ENCODE measurements around the gene MPRIP.
"Not testable (repeated sequence)": the region's sequence is repeated elsewhere in the genome, so short reads cannot be mapped to it uniquely, and the experiment has no call there.

The MPRIP gene

DNA sequence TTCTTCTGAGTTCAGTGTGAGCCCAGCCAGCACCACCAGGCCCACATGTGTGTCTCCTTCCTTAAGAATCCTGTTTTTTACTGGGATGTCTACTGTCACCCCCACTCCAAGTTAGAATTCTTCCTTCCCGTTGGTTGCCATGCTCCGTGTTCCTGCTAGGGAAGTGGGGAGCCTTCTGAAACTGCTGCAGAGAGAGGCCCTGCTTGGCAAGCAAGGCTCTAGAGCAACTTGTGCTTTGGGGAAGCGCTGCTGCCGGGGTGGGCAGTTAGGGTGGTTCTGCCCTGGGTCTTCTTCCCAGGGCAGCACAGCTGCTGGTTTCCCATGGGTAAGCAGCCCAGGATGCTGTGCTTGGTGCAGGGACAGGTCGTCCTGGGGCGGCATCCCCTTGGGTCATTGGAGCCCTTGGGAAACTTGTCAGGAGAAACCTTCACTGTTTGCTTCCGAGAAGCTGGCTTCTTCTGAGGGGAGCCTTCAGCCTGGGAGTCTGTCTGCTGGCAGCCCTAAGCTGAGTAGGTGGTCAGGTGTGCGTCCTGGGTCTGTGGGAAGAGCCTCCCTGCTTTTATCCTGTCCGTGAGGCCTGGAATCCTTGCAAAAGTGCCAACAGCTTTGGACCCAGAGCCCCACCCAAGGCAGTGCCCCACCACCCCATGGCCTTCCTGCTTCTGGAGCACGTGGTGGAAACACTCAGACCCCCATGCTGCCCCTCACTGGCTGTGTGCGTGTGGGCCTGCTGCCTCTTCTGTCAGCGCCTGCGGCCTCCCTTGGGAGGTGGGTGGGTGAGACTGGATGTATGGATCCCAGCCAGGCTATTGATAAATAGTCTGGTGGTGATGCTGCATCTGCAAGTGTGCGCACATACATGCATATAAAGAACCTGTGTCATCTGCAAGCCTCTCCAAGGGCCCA, 92.0 kb downstream of the MPRIP start:
- no peak for DNase-seq

DNA sequence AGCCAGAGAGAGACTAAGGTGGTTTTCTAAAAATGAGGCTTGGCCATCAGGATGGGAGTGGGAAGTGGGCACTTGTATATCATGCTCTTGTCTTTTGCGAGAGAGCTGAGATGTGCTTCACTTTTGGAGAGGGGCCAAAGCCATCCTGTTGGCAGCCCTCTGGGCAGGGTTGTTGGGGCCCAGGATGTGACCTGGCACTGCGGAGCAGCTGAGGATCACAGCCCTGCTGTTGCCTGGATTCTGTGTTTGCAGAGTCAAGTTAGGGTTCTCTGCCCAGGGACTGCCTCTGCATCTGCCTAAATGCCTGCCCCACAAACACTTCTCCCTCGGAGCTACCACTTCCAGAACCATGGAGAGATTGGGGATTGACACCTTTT, 92.7 kb downstream of the MPRIP start:
- DNase-seq = peak; percentile 56

DNA sequence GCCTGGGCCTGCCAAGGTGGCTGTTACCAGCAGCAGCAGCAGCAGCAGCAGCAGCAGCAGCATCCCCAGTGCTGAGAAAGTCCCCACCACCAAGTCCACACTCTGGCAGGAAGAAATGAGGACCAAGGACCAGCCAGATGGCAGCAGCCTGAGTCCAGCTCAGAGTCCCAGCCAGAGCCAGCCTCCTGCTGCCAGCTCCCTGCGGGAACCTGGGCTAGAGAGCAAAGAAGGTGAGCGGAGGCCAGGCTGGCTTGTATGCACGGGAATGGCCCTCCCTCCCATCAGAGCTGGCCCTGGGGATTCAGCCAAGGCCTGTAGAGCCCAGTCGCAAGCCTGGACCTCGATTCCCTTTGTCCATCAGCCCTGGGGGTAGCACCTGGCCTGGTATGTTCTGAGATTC, 94.0 kb downstream of the MPRIP start:
- not testable (repeated sequence) for DNase-seq

DNA sequence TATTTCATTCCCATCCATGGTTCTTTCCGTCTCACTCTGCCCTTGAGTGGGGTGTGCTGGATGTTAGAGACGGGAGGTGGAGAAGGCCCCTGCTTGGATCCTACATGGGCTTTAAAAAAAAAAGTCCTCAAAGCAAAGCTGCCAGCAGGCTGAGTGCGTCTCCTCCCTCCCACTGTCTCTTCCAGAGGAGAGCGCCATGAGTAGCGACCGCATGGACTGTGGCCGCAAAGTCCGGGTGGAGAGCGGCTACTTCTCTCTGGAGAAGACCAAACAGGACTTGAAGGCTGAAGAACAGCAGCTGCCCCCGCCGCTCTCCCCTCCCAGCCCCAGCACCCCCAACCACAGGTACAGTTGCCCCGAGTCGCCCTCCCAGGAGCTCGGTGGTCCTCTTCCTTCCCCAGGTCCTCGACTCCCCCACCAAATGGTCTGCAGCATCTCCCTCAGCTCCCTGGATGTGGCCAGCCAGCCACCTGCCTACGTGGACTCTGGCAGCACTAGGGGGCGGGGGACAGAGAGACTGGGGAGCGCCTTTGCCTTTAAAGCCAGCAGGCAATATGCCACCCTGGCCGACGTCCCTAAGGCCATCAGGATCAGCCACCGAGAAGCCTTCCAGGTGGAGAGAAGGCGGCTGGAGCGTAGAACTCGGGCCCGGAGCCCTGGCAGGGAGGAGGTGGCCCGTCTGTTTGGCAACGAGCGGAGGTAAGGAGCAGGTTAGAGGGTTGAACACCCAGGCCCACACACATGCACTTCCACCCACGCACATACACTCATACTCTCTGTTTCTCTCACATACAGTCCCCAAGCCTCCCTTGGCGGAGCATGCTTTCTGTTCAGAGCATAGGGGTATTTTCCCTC, 95.7 kb downstream of the MPRIP start:
- no peak for DNase-seq

GRCh38 chr17:17139972-17140589, 97.8 kb downstream of the MPRIP start:
- DNase-seq = peak; percentile 92

DNA sequence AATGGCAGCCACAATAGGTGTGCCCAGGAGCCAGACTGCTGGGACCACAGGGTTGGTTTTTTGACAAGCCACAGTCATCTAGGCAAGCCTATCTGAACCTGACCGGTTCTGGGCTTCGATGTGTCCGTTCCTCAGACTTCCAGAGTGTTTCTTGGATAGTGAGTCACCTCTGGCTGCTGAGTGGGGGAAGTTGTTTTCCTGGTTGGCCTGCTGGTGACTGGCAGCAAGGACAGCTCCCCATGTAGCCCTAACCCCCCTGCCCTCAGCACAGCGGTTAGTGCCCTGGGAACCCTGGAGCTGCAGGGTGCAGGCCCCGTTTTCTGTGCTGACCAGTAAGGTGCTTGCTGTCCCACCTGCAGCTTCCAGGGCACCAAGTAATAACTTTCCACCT, 98.3 kb downstream of the MPRIP start:
- no peak for DNase-seq

DNA sequence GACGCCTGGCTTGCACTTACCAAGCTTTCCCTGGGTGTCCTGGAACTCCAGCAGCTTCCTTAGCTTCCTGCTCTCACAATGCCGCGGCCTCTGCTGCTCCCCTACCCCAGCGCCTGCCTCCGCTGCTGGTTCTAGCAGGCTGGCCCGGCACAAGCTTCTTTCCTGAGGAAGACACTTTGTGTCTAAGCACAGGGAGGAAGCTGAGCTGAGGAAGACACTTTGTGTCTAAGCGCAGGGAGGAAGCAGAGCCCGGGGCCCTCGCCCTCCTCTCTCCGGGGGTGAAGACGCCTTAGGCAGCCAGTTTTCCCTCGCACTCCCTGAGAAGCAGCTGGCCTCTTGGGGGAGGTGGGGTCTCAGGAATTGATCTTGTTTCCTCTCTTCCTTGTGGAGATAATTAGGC, 99.0 kb downstream of the MPRIP start:
- DNase-seq = no peak

DNA sequence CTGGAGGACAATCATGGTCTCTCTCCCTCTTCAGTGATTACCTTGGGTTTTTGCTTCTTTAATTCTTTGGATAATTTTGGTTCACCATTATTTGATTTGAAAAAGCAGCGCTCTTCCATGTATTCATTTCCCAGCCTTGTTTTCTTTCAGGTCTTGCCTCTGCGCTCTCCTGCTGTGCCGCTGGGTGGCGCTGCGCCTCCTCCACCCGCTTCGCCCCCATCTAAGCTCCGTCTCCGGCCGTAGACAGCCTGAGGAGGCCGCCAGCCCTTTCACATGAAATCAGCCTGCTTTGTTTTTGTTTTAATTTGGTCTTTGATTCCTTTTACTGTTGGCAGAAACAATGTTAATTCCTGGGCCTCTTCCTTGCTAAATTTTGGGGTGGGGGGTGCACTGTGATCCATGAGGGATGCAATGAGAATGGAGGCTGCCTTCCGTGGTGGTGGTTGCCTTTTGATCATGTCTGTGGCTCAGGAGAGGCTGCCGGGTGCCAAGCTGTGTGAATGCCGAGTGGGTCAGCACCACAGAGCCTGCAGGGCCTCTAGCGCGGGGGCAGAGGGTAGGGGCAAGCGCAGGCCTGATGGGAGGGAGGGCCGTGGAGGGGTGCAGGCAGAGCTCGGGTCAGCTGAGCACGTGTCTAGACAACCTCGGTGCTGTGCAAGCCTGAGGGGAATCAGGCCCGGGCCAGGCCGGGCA, 99.7 kb downstream of the MPRIP start:
- no peak for DNase-seq

GRCh38 chr17:17142556-17142955, 100.3 kb downstream of the MPRIP start:
- DNase-seq = no peak

GRCh38 chr17:17143501-17143900, 101.2 kb downstream of the MPRIP start:
- DNase-seq = no peak

- DNase-seq = no peak
Measured at GRCh38 chr17:17144061-17144460, 101.8 kb downstream of the MPRIP start.

- no peak for DNase-seq
Measured at GRCh38 chr17:17144916-17145665, 102.8 kb downstream of the MPRIP start.

DNA sequence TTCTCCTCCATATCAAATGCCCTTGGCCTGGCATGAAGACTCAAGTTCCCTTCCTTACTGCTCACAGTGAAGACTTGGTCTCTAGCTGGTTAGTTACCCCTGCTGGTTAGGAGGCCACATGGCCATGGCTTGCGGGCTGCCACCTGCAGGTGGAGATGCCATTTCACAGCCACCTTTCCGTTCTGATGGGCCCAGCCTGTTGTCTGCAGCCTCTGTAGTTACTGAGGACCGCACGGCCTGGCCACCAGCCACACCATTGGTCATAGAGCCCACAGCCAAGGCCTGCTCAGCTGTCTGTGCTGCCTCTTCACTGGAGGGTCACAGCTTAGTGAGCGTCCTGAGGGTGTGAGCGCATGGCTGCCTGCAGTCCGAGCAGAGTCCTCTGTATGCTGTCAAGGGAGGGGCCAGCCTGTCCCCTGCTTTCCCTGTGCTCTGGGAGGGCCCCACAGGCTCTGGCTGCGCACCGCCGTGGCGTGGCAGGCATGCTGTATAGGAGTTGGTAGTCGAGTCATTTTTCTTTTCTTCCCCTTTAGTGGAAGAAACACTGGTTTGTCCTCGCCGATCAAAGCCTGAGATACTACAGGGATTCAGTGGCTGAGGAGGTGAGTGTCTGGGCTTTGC, 104.6 kb downstream of the MPRIP start:
- DNase-seq = no peak

DNA sequence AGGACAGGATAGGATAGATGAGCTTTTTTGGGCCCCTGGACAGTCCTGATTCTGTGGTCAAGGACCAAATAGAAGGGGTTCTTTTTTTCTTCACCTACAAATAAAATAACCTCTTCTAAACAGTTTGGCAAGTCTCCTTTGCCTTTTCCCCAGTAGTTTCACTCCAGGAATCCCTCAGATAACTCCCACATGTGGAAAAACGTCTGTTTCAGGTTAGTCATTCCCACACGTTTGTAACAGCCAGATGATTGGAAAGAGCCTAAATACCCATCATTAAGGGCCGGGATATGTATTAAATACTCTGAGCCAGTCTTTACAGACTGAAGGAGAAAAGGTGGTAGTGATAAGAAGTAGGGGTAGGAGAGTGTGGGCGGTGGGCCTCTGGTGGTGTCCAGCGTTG, 105.6 kb downstream of the MPRIP start:
- no peak for DNase-seq

- no peak for DNase-seq
Measured at GRCh38 chr17:17149520-17150447, 107.5 kb downstream of the MPRIP start.

- DNase-seq = no peak
Measured at GRCh38 chr17:17150448-17150800, 108.2 kb downstream of the MPRIP start.

- no peak for DNase-seq
Measured at GRCh38 chr17:17151055-17151454, 108.8 kb downstream of the MPRIP start.

DNA sequence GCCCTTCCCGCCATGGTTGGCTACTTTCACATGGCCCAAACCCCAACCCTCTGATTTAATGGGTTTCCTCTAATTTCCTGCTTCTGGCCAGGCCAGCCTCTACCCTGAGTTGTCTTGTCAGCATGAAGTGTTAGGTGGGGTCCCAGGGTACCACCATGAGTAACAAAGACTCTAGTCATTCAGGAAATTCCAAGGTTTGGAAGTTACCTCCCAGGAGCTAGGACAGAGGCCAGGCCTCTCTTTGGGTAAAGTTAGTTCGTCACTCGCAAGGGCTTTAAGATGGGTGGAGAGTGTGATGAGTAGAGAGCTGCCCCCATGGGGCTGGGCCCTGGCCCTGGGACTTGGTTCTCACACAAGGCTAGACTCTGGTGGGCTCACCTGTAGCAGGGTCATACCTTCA, 109.3 kb downstream of the MPRIP start:
- DNase-seq = no peak

DNA sequence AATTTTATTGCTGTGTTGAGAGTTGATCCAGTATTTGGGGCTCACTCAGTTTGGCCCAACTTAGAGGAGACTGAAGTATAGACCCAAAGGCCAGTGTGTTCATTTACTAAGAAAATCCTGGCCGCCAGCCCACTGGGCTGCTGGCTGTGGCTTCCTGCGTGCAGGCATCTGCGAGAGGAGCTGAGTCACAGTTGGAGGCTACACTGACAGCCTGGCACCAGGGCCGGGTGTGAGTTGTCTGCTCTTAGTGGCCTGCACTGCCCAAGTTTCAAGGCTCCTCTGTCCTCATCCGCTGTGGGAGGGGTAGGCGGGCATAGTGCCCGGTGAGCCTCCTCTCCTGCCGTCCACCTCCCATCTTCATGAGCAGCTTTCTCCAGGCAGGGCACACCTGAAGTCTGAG, 109.7 kb downstream of the MPRIP start:
- DNase-seq = no peak

GRCh38 chr17:17152385-17152784, 110.1 kb downstream of the MPRIP start:
- DNase-seq = peak; percentile 23

DNA sequence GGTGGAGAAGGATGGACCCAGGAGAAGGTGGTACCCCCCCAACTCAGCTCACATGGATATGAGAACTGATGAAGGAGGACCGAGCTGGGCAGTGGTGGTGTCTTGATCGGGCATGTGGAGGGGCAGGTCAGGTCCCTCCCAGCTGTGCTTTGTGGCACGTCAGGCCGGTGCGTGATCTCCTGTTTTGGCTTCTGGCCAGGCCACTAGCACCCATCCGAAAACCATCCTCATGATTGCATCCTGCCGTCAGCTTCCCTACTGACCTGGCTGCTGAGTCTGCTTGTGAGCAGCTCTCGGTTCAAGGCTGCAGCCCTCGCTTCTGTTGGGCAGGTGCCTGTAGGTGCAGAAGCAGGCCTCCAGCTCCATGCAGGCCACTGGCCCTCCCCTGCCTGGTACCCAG, 110.8 kb downstream of the MPRIP start:
- no peak for DNase-seq
